ENCODE data around the gene MMP14. TPM values are rescaled to one million over a fixed set of nuclear protein-coding genes. Genes with fewer than 3 reads are reported as not detected.
A peak's percentile ranks its signal among the peaks of the same experiment; 100 is the strongest.

Gene MMP14
- total and polyA plus RNA-seq, 2 of the 13 experiments (the other 11 are each of a cell fraction or from before 2014, with no cell fraction given) = 5.2 to 9.8 TPM

GRCh38 chr14:22850944-22851764 lies 14.8 kb downstream of the MMP14 start (continued):
- TF ChIP-seq ZNF44 (CRISPR knock-in tag; IDR thresholded peaks at IDR 0.05) = no peak
- TF ChIP-seq, protein P1, sequence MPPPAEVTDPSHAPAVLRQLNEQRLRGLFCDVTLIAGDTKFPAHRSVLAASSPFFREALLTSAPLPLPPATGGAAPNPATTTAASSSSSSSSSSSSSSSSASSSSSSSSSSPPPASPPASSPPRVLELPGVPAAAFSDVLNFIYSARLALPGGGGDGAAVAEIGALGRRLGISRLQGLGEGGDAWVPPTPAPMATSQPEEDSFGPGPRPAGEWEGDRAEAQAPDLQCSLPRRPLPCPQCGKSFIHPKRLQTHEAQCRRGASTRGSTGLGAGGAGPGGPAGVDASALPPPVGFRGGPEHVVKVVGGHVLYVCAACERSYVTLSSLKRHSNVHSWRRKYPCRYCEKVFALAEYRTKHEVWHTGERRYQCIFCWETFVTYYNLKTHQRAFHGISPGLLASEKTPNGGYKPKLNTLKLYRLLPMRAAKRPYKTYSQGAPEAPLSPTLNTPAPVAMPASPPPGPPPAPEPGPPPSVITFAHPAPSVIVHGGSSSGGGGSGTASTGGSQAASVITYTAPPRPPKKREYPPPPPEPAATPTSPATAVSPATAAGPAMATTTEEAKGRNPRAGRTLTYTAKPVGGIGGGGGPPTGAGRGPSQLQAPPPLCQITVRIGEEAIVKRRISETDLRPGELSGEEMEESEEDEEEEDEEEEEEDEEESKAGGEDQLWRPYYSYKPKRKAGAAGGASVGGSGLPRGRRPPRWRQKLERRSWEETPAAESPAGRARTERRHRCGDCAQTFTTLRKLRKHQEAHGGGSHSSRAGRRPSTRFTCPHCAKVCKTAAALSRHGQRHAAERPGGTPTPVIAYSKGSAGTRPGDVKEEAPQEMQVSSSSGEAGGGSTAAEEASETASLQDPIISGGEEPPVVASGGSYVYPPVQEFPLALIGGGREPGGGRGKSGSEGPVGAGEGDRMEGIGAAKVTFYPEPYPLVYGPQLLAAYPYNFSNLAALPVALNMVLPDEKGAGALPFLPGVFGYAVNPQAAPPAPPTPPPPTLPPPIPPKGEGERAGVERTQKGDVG (CRISPR knock-in tag; IDR thresholded peaks at IDR 0.05; ENCODE audit: borderline replicate concordance) = peak; percentile 21; the same call in 1 of the 2 replicates
- TF ChIP-seq BRD4 (CRISPR knock-in tag; IDR thresholded peaks at IDR 0.05) = 0 out of 2 replicates have a peak, but pooled peaks have one; percentile 34
- no peak for TF ChIP-seq ZNF747 (CRISPR knock-in tag; IDR thresholded peaks at IDR 0.05; ENCODE audit: borderline replicate concordance)
- 0 out of 2 replicates have a peak, but pooled peaks have one; percentile 20 for TF ChIP-seq MTA1 (CRISPR knock-in tag; IDR thresholded peaks at IDR 0.05; ENCODE audit: borderline replicate concordance)
- TF ChIP-seq ZNF768 (CRISPR knock-in tag; IDR thresholded peaks at IDR 0.05) = peak; percentile 18; the same call in 1 of the 2 replicates
- no peak for TF ChIP-seq PPARG (CRISPR knock-in tag; conservative IDR thresholded peaks at IDR 0.05)
- 0 out of 2 replicates have a peak, but pooled peaks have one; percentile 39 for TF ChIP-seq NFAT5 (CRISPR knock-in tag; IDR thresholded peaks at IDR 0.05)
- 0 out of 2 replicates have a peak, but pooled peaks have one; percentile 49 for TF ChIP-seq MATR3 (CRISPR knock-in tag; IDR thresholded peaks at IDR 0.05)
- TF ChIP-seq ZFX (CRISPR knock-in tag; IDR thresholded peaks at IDR 0.05; ENCODE audit: low read depth) = 0 out of 2 replicates have a peak, but pooled peaks have one; percentile 20
- TF ChIP-seq SYNCRIP (IDR thresholded peaks at IDR 0.05; ENCODE audit: insufficient read depth, low read depth, low read length) = no peak
- 0 out of 2 replicates have a peak, but pooled peaks have one; percentile 28 for TF ChIP-seq ZFY (CRISPR knock-in tag; IDR thresholded peaks at IDR 0.05)
- no peak for TF ChIP-seq NCOA2 (CRISPR knock-in tag; IDR thresholded peaks at IDR 0.05)
- TF ChIP-seq, protein P2, sequence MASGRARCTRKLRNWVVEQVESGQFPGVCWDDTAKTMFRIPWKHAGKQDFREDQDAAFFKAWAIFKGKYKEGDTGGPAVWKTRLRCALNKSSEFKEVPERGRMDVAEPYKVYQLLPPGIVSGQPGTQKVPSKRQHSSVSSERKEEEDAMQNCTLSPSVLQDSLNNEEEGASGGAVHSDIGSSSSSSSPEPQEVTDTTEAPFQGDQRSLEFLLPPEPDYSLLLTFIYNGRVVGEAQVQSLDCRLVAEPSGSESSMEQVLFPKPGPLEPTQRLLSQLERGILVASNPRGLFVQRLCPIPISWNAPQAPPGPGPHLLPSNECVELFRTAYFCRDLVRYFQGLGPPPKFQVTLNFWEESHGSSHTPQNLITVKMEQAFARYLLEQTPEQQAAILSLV (CRISPR knock-in tag; IDR thresholded peaks at IDR 0.05; ENCODE audit: borderline replicate concordance) = 0 out of 2 replicates have a peak, but pooled peaks have one; percentile 36
- TF ChIP-seq, protein P3, sequence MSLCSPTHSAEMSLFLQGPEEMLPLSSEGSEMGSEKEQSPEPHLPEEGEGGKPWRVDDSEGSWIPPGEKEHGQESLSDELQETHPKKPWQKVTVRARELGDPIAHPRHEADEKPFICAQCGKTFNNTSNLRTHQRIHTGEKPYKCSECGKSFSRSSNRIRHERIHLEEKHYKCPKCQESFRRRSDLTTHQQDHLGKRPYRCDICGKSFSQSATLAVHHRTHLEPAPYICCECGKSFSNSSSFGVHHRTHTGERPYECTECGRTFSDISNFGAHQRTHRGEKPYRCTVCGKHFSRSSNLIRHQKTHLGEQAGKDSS (CRISPR knock-in tag; IDR thresholded peaks at IDR 0.05; ENCODE audit: borderline replicate concordance, low read depth) = 0 out of 2 replicates have a peak, but pooled peaks have one; percentile 35
